Measurements from ENCODE around the gene CDH4. TPM values are rescaled to one million over a fixed set of nuclear protein-coding genes. Genes with fewer than 3 reads are reported as not detected.

CDH4 gene
- total and polyA plus RNA-seq, 9 donors: 0.12 to 4.4 (median 0.36) TPM

DNA sequence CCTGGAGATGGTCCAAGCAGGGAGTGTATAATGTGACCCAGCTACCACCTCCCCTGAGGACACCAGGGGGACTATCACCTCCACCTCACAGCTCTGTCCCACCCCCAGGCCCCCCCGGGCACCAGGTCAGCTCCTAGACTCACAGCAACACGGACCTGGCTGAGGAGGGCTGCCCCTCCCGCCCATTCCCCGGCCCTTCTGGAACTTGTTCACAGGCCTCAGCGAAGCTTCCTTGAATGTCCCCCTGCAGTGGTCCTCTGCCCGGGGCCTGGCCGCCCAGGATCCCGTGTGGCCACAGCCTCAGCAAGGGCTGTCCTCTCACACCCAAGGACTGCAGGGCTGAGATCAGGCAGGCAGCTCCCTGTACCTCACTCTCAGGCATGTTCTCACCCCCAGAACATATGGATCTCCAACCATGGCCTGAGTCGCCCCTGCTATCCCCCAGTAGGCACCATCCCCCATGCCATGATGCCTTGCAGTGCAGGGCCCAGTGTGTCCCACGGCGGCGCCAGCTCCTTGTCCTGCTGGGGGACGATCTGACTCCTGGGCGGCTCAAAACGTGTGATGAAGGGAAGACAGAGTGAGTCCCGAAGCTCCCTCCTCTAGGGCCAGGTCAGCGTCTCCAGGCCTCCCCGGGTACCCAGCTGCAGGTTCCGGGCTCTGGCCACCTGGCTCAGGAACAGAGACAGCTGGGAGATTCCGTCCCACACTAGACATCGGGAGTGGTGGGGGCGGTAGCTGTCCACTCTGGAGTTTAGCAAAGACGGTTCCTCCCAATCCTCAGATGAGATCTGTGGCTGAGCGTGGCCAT, 655.2 kb downstream of the CDH4 start:
- H3K27ac ChIP-seq: no peak overlapping the region
- TF ChIP-seq EP300 (IDR thresholded peaks at IDR 0.05) (no peak), POLR2A (IDR thresholded peaks at IDR 0.05) (no peak)
- TF ChIP-seq, protein P1, sequence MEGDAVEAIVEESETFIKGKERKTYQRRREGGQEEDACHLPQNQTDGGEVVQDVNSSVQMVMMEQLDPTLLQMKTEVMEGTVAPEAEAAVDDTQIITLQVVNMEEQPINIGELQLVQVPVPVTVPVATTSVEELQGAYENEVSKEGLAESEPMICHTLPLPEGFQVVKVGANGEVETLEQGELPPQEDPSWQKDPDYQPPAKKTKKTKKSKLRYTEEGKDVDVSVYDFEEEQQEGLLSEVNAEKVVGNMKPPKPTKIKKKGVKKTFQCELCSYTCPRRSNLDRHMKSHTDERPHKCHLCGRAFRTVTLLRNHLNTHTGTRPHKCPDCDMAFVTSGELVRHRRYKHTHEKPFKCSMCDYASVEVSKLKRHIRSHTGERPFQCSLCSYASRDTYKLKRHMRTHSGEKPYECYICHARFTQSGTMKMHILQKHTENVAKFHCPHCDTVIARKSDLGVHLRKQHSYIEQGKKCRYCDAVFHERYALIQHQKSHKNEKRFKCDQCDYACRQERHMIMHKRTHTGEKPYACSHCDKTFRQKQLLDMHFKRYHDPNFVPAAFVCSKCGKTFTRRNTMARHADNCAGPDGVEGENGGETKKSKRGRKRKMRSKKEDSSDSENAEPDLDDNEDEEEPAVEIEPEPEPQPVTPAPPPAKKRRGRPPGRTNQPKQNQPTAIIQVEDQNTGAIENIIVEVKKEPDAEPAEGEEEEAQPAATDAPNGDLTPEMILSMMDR (IDR thresholded peaks at IDR 0.05): no peak
- no peak for DNase-seq
- no peaks in the 10 kb centered on the region for H3K36me3 ChIP-seq
- H3K4me1 ChIP-seq (ENCODE audit: insufficient read depth): no peaks in the 10 kb centered on the region
- intact Hi-C loops (cut with DNase I): no loop called here
- no peaks in the 10 kb centered on the region for H3K9me3 ChIP-seq
- H3K27me3 ChIP-seq: no peaks in the 10 kb centered on the region
- H3K4me3 ChIP-seq: no peak overlapping the region
- WGBS, 3 donors: 73 to 76% (median 76%) methylated on average over 24 of the region's 24 CpGs

DNA sequence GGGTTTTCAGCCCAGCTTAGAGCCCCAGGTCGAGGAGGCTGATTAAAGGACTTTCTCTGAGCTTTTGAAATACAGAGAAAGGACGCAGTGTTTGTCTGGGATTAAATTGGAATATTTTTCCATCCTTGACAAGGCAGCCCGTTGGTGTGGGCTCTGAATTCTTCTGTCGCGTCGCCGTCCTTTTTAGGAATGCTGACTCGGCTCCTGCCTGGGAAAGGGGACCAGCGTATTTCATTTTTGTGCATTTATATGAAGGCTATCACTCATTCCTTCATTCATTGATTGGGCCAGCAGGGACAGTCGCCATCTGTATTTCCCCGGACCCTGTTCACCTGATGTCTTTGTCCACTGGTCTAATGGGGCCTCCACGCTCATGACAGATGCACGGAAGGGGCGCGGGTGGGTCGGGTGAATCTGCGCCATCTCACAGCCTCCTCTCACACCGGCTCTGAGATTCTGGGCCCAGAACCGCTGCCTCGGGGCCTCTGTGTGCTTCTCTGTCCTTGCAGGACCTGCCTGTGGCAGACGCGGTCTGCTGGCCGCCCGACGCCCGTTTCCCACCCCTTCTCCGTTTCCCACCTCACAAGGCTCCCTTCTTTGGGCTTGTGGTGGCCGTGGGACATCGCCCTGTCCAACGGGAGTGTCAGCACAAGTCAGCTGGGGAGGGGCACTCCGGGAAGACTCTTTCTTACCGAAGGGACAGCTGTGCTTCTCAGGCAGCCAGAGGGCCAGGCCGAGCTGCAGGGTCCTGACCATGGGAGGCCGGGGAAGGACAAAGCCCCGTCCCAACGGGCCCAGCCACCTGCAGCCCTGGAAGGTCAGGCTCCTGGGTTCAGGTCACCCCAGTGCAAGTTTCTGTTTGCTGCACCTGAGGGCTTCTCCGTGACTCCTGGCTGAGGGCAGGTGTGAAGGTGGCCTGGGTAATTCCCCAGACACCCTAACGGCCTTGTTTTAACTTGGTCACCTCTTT, 656.3 kb downstream of the CDH4 start:
- intact Hi-C loops (cut with DNase I): no loop called here
- H3K36me3 ChIP-seq: no peaks in the 10 kb centered on the region
- no peak overlapping the region for H3K27ac ChIP-seq
- WGBS, 3 donors: 86 to 88% (median 86%) methylated on average over 38 of the region's 38 CpGs
- H3K4me1 ChIP-seq (ENCODE audit: insufficient read depth): no peaks in the 10 kb centered on the region
- no peaks in the 10 kb centered on the region for H3K9me3 ChIP-seq
- H3K4me3 ChIP-seq: no peak overlapping the region
- no peaks in the 10 kb centered on the region for H3K27me3 ChIP-seq
- TF ChIP-seq, protein P1 (IDR thresholded peaks at IDR 0.05): no peak
- TF ChIP-seq EP300 (IDR thresholded peaks at IDR 0.05) (no peak), POLR2A (IDR thresholded peaks at IDR 0.05) (no peak)
- no peak for DNase-seq

DNA sequence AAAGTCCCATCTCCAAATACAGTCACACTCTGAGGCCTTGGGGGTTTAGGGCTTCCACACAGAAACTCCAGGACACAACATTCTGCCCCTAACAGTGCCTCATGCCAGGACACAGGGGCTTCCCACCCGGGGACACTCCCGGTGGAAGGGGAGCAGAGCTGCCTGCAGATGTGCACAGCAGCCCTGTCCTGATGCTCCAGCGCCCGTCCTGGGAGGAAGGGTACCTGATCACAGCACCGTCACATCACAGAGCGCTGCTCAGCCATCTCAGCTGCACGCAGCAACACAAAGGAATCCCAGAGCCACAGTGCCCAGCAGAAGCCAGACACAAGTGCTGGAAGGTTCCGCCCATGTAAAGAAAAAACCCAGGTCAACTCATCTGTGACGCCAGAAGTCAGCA, 657.0 kb downstream of the CDH4 start:
- TF ChIP-seq POLR2A (IDR thresholded peaks at IDR 0.05) (no peak), EP300 (IDR thresholded peaks at IDR 0.05) (no peak)
- TF ChIP-seq, protein P1 (IDR thresholded peaks at IDR 0.05): no peak
- H3K4me3 ChIP-seq: no peak overlapping the region
- 80 to 95% (median 88%) methylated on average over 9 of the region's 9 CpGs for WGBS, 3 donors

DNA sequence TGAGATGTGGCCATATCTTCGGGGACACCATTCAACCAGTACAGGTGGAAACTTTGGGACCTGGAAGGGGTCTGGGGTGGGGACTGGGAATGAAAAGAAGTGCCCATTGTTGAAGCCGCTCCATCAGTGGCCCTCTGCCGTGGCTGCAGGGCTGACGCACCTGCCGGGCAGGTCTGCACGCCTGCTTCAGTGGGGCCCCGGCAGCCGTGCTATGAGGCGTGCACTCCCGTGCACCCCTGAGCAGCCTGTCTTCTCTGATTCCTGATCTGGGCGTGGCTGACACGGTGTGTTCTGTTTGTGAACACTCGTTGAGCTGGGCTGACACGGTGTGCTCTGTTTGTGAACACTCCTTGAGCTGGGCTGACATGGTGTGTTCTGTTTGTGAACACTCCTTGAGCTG, 657.8 kb downstream of the CDH4 start:
- Histone ChIP-seq H3K27me3 (no peaks in the 10 kb centered on the region), H3K36me3 (no peaks in the 10 kb centered on the region), H3K4me3 (no peak overlapping the region), H3K27ac (no peak overlapping the region), H3K4me1 (ENCODE audit: insufficient read depth) (no peaks in the 10 kb centered on the region), H3K9me3 (no peaks in the 10 kb centered on the region)
- no peak for TF ChIP-seq POLR2A (IDR thresholded peaks at IDR 0.05)
- TF ChIP-seq, protein P1 (IDR thresholded peaks at IDR 0.05): no peak
- no peak for TF ChIP-seq EP300 (IDR thresholded peaks at IDR 0.05)
- WGBS, 3 donors: 84 to 89% (median 88%) methylated on average over 14 of the region's 14 CpGs
- intact Hi-C loops (cut with DNase I): no loop called here
- no peak for DNase-seq

More for the DNA sequence above, 657.0 kb downstream of the CDH4 start:
- Histone ChIP-seq H3K4me1 (ENCODE audit: insufficient read depth) (no peaks in the 10 kb centered on the region), H3K27me3 (no peaks in the 10 kb centered on the region), H3K36me3 (no peaks in the 10 kb centered on the region), H3K9me3 (no peaks in the 10 kb centered on the region), H3K27ac (no peak overlapping the region)
- no peak for DNase-seq
- intact Hi-C loops (cut with DNase I): no loop called here

All from ovary (tissue), 9 donors.